H9 (cell line): ENCODE results near the gene FREY1. TPM values are rescaled to one million over a fixed set of nuclear protein-coding genes. Genes with fewer than 3 reads are reported as not detected.

ENCODE experiments used
- DNase-seq: peaks from one replicate; pipeline ENCODE4 v3.0.0-alpha.2; 2017
- H2AFZ ChIP-seq: one replicate; pipeline ENCODE4 v1.6.1; 2013; ENCODE audit warnings: mild to moderate bottlenecking, low read length, control low read depth, moderate library complexity
- H2AK5ac ChIP-seq: 2 replicates; pipeline ENCODE4 v1.6.1; 2013; ENCODE audit warnings: low read length, control low read depth, mixed read lengths; ENCODE audit not compliant: insufficient read length
- H2BK120ac ChIP-seq: one replicate; pipeline ENCODE4 v1.6.1; 2013; ENCODE audit warnings: low read depth, mild to moderate bottlenecking, low read length, control low read depth, inconsistent platforms; ENCODE audit not compliant: poor library complexity, severe bottlenecking
- H2BK12ac ChIP-seq: 2 replicates; pipeline ENCODE4 v1.6.1; 2013; ENCODE audit warnings: low read length, control low read depth, mixed read lengths, low read depth; ENCODE audit not compliant: insufficient read length
- H2BK15ac ChIP-seq: 2 replicates; pipeline ENCODE4 v1.6.1; 2013; ENCODE audit warnings: low read depth, low read length, control low read depth
- H2BK20ac ChIP-seq: one replicate; pipeline ENCODE4 v1.6.1; 2013; ENCODE audit warnings: low read depth, mild to moderate bottlenecking, low read length, control low read depth, inconsistent platforms; ENCODE audit not compliant: poor library complexity, severe bottlenecking
- H2BK5ac ChIP-seq: 2 replicates; pipeline ENCODE4 v1.6.1; 2013; ENCODE audit warnings: low read length, control low read depth, mixed read lengths; ENCODE audit not compliant: insufficient read length
- H3K14ac ChIP-seq: 2 replicates; pipeline ENCODE4 v1.6.1; 2013; ENCODE audit warnings: low read length, control low read depth; ENCODE audit not compliant: insufficient read depth
- H3K18ac ChIP-seq: 2 replicates; pipeline ENCODE4 v1.6.1; 2013; ENCODE audit warnings: low read depth, mild to moderate bottlenecking, mixed read lengths, low read length, control low read depth; ENCODE audit not compliant: insufficient read length
- H3K23ac ChIP-seq: 2 replicates; pipeline ENCODE4 v1.6.1; 2013; ENCODE audit warnings: low read length, control low read depth, mixed read lengths, low read depth; ENCODE audit not compliant: insufficient read length
- H3K23me2 ChIP-seq: 2 replicates; pipeline ENCODE4 v1.6.1; 2013; ENCODE audit warnings: low read depth, mild to moderate bottlenecking, mixed read lengths, low read length, control low read depth; ENCODE audit not compliant: insufficient read length, poor library complexity, severe bottlenecking
- H3K27ac ChIP-seq: 2 replicates; pipeline ENCODE4 v1.5.1; 2013; ENCODE audit warnings: low read length, control low read depth, mixed read lengths, low read depth; ENCODE audit not compliant: insufficient read length
- H3K27me3 ChIP-seq: 2 replicates; pipeline ENCODE4 v1.6.1; 2013; ENCODE audit warnings: low read length, control low read depth, inconsistent platforms; ENCODE audit not compliant: insufficient read depth
- H3K4ac ChIP-seq: 2 replicates; pipeline ENCODE4 v1.6.1; 2013; ENCODE audit warnings: low read depth, mild to moderate bottlenecking, control low read depth, inconsistent platforms, low read length, moderate library complexity
- H3K4me1 ChIP-seq: 2 replicates; pipeline ENCODE4 v1.6.1; 2013; ENCODE audit warnings: low read length, control low read depth, inconsistent platforms; ENCODE audit not compliant: insufficient read depth
- H3K4me2 ChIP-seq: 2 replicates; pipeline ENCODE4 v1.6.1; 2013; ENCODE audit warnings: low read length, control low read depth, mixed read lengths; ENCODE audit not compliant: insufficient read length, insufficient read depth
- H3K56ac ChIP-seq: 2 replicates; pipeline ENCODE4 v1.6.1; 2013; ENCODE audit warnings: low read depth, mild to moderate bottlenecking, mixed read lengths, low read length, control low read depth; ENCODE audit not compliant: insufficient read length
- H3K79me1 ChIP-seq: 2 replicates; pipeline ENCODE4 v1.6.1; 2013; ENCODE audit warnings: low read depth, mild to moderate bottlenecking, moderate library complexity, low read length, control low read depth, inconsistent platforms; ENCODE audit not compliant: insufficient read depth, poor library complexity, severe bottlenecking
- H3K79me2 ChIP-seq: 2 replicates; pipeline ENCODE4 v1.6.1; 2013; ENCODE audit warnings: low read length, control low read depth, inconsistent platforms; ENCODE audit not compliant: insufficient read depth
- H3K9ac ChIP-seq: 2 replicates; pipeline ENCODE4 v1.6.1; 2013; ENCODE audit warnings: low read length, control low read depth, mixed read lengths; ENCODE audit not compliant: insufficient read length; ENCODE audit errors: extremely low read depth
- H3K9me3 ChIP-seq: one replicate; pipeline ENCODE4 v1.6.1; 2013; ENCODE audit warnings: low read depth, low read length, inconsistent platforms; ENCODE audit not compliant: control insufficient read depth
- H3T11ph ChIP-seq: one replicate; pipeline ENCODE4 v1.6.1; 2013; ENCODE audit warnings: mild to moderate bottlenecking, low read length, control low read depth, inconsistent platforms
- H4K20me1 ChIP-seq: one replicate; pipeline ENCODE4 v1.6.1; 2013; ENCODE audit not compliant: control insufficient read depth, insufficient read length, insufficient read depth
- H4K5ac ChIP-seq: 2 replicates; pipeline ENCODE4 v1.6.1; 2013; ENCODE audit warnings: low read depth, mild to moderate bottlenecking, mixed read lengths, low read length, control low read depth; ENCODE audit not compliant: insufficient read length
- H4K8ac ChIP-seq: replicated peaks from 2 replicates; pipeline ENCODE4 v1.6.1; 2013; ENCODE audit warnings: low read length, control low read depth, mixed read lengths, low read depth; ENCODE audit not compliant: insufficient read length
- H4K91ac ChIP-seq: 2 replicates; pipeline ENCODE4 v1.6.1; 2013; ENCODE audit warnings: low read depth, mild to moderate bottlenecking, moderate library complexity, mixed read lengths, low read length, control low read depth; ENCODE audit not compliant: insufficient read length
- H3K27ac Mint-ChIP-seq, 3 experiments: 2 replicates in 2 of 3; 3 replicates in 1 of 3; pipeline ENCODE4 v1.8.0; 2020 to 2021; ENCODE audit warnings: mixed read lengths in 3 of 3, mild to moderate bottlenecking in 1 of 3, moderate library complexity in 1 of 3
- H3K27me3 Mint-ChIP-seq: 2 replicates; pipeline ENCODE4 v1.8.0; 2021; ENCODE audit warnings: low read depth, mild to moderate bottlenecking, moderate library complexity, mixed read lengths
- H3K36me3 Mint-ChIP-seq, 3 experiments: 2 replicates in 2 of 3; 3 replicates in 1 of 3; pipeline ENCODE4 v1.8.0; 2020 to 2021; ENCODE audit warnings: low read depth in 3 of 3, mixed read lengths in 3 of 3; ENCODE audit not compliant: insufficient read depth in 1 of 3
- H3K4me1 Mint-ChIP-seq, 2 experiments: 2 replicates each; pipeline ENCODE4 v1.8.0; 2020; ENCODE audit warnings: mixed read lengths in 2 of 2
- H3K4me3 Mint-ChIP-seq, 2 experiments: 2 replicates in 1 of 2; 3 replicates in 1 of 2; pipeline ENCODE4 v1.8.0; 2020 to 2021; ENCODE audit warnings: mild to moderate bottlenecking in 2 of 2, mixed read lengths in 2 of 2, moderate library complexity in 1 of 2
- H3K9me3 Mint-ChIP-seq, 2 experiments: 2 replicates in 1 of 2; 3 replicates in 1 of 2; pipeline ENCODE4 v1.8.0; 2020; ENCODE audit warnings: mild to moderate bottlenecking in 2 of 2, mixed read lengths in 2 of 2, moderate library complexity in 1 of 2
- WGBS: extraction: QIAGEN DNeasy Blood & Tissue Kit; methylation state at CpG from one replicate; pipeline ENCODE4 v1.1.7; 2013; ENCODE audit warnings: missing lambda C conversion rate, low lambda C conversion rate, mixed read lengths; ENCODE audit not compliant: insufficient read length; ENCODE audit errors: extremely low coverage; 5-methylcytosine and 5-hydroxymethylcytosine counted together
- total RNA-seq: library from RNA; stranded (reverse); gene quantifications from 2 replicates; pipeline ENCODE4 v1.2.1, GENCODE V29; 2021
- TF ChIP-seq, protein P1 (sequence below): fragments of 200-600 bp; sonication (generic); conservative IDR thresholded peaks from 3 replicates; pipeline ENCODE4 v1.8.0; 2021; ENCODE audit warnings: antibody characterized with exemption, mild to moderate bottlenecking

The FREY1 gene
- total RNA-seq, 1 experiment from 2014 or later = 2.1 TPM

DNA sequence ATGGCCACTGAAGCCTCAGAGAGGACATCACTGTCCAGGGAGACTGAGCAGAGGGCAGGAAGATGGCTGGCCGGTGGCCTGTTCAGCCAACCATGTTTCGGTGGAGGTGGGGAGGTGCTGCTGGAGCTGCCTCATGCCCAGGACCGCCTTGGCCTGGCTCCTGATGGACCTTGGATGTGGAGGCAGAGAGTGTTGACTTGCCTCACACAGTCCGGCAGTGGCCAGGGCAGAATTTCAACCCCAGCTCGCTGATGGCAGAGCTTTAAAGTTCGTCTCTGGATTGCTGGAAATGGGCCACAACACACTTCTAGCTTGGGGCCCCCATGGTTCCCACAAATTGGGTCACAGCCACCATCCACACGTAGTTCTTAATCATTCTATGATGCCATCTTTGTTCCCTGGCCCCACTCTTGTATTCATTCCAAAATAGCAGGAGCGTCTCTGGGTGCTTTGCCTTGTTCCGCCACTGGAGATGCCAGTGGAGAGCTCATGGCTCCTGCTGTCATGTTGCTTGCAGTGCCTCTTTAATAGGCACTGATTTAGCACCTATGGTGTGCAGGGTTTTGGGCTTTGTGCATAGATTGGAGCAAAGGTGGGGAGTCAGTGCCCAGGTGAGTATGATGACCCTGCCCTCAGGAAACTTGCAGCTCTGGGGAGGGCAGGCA, 16.1 kb downstream of the FREY1 start:
- Histone ChIP-seq H3K4ac (no peak overlapping the region), H3K9me3 (no peaks in the 10 kb centered on the region), H3K27ac (no peak overlapping the region), H4K8ac (no peak overlapping the region), H4K91ac (no peak overlapping the region), H2BK120ac (no peak overlapping the region), H2BK12ac (no peak overlapping the region), H3K56ac (no peak overlapping the region), H2BK5ac (no peak overlapping the region), H3K27me3 (no peaks in the 10 kb centered on the region), H3K79me2 (no peaks in the 10 kb centered on the region), H4K20me1 (no peaks in the 10 kb centered on the region), H3K23ac (no peak overlapping the region), H3K4me1 (peaks cover 2% of the 10 kb centered on the region; the same call in 1 of the 2 replicates), H3K14ac (no peak overlapping the region), H3K18ac (no peak overlapping the region), H2BK15ac (no peak overlapping the region), H3K9ac (no peak overlapping the region), H2AK5ac (no peak overlapping the region), H3K4me2 (no peak overlapping the region), H3T11ph (no peak overlapping the region), H4K5ac (no peak overlapping the region), H3K79me1 (no peaks in the 10 kb centered on the region), H3K23me2 (no peaks in the 10 kb centered on the region), H2AFZ (no peak overlapping the region), H2BK20ac (no peak overlapping the region)
- Mint-ChIP-seq H3K9me3 (no peaks in the 10 kb centered on the region; a peak in 1 of 5 replicates), H3K36me3 (peaks cover 0 to 7% (median 0%) of the 10 kb centered on the region in 3 experiments; a peak in 3 of 7 replicates), H3K4me3 (no peak overlapping the region), H3K27me3 (no peaks in the 10 kb centered on the region; the same call in 1 of the 2 replicates), H3K27ac (peak overlapping the region in 1 of 3 experiments; percentile 49; a peak in 2 of 7 replicates), H3K4me1 (peaks cover 25 to 35% of the 10 kb centered on the region in 2 experiments)
- no CpG with 5 or more reads among the region's 9 CpGs for WGBS
- no peak for DNase-seq
- TF ChIP-seq, protein P1, sequence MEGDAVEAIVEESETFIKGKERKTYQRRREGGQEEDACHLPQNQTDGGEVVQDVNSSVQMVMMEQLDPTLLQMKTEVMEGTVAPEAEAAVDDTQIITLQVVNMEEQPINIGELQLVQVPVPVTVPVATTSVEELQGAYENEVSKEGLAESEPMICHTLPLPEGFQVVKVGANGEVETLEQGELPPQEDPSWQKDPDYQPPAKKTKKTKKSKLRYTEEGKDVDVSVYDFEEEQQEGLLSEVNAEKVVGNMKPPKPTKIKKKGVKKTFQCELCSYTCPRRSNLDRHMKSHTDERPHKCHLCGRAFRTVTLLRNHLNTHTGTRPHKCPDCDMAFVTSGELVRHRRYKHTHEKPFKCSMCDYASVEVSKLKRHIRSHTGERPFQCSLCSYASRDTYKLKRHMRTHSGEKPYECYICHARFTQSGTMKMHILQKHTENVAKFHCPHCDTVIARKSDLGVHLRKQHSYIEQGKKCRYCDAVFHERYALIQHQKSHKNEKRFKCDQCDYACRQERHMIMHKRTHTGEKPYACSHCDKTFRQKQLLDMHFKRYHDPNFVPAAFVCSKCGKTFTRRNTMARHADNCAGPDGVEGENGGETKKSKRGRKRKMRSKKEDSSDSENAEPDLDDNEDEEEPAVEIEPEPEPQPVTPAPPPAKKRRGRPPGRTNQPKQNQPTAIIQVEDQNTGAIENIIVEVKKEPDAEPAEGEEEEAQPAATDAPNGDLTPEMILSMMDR = 0 out of 3 replicates have a peak, but pooled peaks have one; percentile 20
